GM21360 (cell line): ENCODE measurements around the gene SPDEF.

Source experiments
- ATAC-seq: cut with Tn5 transposase; IDR thresholded peaks from one replicate; pipeline ENCODE4 v1.9.1; 2021; ENCODE audit warnings: mild to moderate bottlenecking, moderate library complexity; ENCODE audit not compliant: unreplicated experiment

Gene SPDEF

DNA sequence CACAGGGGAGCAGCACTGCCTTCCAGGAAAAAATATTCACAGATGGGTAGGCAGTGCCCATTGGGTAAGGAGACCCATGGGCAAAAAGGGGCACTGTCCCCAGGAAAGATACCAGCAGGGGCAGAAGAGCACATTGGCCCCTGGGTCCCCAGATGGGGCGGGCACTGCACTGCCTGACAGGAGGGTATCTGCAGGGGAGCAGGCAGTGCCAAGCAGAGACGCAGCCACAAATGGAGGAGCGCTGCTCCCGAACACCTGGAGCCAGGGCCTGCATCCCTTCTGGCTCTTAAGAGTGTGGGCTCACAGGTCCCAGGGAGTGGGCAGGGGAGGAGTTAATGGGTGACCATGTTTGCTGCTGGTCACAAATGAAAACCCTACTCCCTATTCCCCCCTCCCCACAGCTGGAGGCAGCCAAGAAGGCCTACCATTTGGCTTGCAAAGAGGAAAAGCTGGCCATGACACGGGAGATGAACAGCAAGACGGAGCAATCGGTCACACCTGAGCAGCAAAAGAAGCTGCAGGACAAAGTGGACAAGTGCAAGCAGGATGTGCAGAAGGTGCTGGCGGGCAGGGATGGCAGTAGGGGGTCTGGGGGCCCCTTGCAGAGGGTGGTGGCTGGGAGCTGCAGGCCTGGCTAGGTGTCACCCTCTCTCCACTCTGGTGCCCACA, 27.0 kb downstream of the SPDEF start:
- ATAC-seq = no peak

DNA sequence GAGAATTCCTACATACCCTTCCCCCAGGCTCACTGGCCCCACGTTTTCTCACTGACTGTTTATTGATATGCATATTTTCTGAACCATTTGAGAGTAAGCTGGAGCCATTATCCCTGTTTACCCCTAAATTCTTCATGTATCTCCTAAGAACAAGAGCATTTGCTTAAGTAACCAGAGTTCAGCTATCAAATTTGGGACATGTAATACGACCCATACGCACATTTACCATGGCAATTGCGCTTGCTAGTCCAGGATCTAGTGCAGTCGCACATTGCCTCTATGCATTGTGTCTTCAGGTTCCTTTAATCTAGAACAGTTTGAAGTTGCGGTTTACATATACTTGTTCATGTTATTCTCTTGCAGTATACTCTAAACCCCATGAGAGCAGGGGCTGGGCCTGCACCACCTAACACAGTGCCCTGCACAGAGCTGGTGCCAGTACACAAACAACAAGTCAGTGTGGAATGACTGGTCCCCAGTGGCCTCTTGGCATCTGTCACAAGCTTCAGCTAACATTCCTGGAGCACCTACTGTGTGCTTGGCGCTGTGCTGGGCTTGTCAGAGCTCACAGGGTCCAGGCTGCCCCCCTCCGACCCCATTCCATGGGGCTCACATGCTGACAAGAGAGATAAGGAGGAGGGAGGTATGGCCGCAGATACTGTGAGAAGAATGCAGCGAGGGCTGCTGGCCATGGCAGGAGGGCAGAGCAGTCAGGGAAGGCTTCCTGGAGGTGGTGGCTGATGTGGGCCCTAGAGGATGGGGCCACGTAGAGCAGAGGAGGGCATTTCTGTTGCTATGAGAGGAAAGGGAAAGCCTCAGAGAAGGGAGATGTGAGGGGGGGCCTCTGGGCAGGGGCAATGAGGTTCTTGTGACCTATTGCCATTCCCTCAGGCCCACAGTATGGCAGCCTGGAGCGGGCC, 28.1 kb downstream of the SPDEF start:
- no peak for ATAC-seq

DNA sequence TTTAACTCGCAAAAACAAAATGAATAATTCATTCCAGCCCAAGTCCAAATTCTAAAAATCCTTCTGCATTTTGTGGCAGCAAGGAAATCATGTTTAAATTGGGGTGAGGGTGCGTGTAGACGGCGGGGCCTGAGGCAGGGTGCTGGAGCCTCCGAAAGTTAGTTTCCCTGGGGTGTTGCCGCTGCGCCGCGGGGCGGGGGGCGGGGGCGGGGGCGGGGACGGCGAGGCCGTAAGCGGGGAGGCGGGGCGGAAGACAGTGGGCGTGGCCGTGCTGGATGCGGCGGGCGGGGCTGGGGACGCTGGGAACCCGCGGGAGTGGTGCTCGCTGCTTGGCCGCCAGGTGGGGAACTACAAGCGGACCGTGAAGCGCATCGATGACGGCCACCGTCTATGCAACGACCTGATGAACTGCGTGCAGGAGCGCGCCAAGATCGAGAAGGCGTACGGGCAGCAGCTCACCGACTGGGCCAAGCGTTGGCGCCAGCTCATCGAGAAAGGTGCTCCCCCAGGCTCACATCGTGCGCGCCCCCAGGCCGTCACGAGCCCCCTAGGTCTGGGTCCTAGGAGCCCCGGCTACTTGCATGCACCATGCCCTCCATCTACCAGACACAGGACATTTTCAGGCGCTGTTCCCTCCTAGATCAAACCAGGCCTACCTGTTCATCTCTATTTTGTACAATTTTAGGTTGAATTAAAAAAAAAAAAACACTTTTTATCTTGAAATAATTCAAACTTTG, 29.0 kb downstream of the SPDEF start:
- ATAC-seq = peak; percentile 90

DNA sequence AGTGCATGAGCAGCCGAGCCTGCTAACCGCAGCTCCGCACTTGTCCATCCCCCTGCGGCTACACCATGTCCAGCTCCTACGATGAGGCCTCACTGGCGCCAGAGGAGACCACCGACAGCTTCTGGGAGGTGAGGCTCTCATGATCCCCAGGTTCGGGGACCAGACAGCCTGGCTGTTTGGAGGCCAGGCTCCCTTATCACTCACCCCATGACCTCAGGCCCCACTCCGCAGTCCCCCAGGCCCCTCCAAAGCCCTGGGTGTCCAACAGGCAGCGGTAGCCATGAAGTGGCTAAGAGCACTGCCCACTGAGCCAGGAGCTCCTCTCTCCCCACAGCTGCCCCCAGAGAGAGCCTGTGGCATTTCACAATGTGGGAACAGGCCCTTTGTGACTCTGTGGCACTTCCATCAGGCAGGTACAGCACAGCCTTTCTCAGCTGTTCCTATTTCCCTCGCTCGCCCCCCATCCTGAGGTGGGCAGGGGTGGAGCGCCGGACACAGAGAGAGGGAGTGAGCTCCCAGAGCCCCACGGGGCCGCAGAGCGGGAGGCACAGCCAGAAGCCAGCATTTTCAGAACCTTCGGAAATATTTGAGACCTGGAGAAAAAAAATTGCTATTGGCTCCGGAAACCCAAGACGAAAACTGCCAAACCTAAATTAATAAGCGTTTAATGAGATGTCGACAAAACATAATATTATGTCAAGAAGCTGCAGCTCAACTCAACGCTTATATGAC, 29.7 kb downstream of the SPDEF start:
- no peak for ATAC-seq

DNA sequence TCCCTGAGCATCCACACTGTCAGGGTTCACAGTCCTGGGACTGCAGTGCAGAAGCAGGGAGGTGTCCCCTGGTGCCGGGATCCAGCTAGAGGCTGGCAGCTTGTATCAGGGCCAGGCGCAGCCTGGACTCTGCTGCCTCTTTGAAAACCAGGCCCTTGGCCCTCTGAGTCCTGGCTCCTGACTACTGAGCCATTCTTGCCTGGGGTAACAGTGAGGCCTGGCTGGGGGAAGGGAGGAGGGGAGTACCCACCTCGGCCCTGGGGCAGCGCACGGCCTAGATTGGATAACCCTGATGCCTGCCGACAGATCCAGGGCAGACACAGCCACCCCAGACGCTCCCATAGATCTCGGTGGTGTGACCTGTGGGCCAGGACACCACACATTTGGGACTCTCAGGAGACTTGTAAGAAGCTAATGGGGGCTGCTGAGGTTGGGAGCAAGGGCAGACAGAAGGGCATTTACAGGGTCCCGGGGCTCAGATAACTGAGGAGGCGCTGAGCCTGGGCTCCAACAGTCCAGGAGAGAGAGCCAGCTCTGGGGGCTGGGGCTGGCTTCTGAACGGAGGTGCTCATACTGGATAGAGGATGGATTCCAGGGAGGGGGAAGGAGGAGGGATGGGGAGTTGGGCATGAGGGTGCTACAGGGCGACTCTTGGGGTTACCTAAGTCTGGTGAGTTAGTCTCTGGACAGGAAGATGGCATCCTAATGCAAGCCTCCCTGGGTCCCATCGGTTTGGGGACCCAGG, 30.5 kb downstream of the SPDEF start:
- no peak for ATAC-seq

DNA sequence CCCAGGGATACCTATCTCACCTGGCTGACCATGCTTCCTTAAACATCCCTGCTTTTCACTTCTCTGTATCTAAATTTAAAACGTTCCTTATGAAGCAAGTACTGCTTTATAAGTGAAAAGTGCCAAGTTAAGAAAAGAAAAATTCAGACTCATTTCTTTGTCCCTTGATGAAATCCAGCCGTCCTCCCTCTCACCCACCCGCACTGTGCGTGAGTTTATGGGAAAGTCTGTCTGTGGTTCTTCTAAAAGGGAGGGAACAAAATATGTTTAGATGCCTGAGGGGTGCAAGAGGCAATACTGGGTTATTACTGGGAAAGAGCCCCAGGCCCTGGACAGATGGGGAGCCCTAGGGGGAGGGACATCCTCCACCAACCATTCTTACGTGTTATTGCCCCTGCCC, 31.2 kb downstream of the SPDEF start:
- no peak for ATAC-seq

DNA sequence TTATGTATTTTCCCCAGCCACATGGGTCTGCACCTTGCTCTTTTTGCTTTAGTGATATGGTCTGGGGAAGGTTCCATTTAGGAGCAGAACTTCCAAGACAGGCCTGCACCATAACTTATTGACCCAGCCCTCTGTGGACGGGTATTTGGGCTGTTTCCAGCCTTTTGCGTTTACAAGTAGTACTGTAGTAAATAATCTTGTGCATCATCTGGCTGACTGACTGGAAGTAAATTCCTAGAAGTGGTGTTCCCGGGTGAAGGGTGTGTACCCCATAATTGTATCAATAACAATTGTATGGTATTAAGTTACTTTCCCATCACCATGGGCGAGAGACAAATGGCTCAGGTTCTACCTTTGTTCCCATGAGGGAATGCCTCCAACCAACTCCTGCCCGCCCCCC, 31.6 kb downstream of the SPDEF start:
- no peak for ATAC-seq

DNA sequence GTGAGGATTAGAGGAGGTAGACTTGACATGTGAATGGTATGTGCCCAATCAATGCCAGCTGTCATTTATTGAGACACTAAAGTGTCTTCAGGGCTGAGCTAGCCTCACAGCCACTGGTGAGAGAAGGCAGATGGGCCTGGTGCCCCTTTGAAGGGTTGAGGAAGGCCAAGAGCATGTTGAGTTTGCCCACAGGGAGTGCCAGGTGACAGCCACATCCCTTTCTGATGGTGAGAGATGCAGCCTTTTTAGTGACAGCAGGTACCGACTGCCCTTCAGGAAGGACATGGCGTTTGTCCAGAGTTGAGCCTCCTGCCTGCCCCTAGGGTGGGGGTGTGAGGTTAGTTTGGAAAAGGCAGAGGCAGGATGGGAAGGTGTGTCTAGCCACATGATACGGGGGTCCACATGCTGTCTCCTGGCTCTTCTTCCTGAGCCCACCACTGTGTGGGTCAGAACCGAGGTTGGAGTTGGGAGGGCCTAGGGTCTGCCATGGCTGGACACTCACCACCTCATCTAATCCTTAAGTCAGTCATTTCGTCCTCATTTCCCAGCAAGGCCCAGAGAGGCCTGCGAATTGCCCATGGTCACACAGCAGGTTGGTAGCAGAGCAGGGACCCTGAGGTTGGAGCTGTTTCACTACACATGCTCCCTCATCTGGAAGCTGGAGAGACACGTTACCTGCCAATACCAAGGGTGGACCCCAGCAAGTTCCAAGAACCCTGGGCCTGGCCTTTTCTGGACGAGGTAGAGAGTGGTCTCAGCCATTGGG, 32.5 kb downstream of the SPDEF start:
- ATAC-seq = no peak

DNA sequence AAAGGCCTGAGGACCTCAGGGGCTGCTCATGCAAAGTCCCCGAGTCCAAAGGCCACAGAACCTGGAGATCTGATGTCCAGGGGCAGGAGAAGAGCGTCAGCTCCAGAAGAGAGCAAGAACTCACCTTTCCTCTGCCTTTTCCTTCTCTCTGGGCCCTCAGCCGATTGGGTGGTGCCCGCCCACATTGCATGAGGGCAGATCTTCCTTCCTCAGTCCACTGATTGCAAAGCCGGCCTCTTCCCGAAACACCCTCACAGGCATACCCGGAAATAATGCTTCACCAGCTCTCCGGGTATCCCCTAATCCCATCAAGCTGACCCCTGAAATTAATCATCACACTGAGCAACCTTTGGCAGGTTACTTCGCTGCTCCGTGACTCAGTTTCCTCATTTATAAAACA, 33.4 kb downstream of the SPDEF start:
- ATAC-seq = no peak

DNA sequence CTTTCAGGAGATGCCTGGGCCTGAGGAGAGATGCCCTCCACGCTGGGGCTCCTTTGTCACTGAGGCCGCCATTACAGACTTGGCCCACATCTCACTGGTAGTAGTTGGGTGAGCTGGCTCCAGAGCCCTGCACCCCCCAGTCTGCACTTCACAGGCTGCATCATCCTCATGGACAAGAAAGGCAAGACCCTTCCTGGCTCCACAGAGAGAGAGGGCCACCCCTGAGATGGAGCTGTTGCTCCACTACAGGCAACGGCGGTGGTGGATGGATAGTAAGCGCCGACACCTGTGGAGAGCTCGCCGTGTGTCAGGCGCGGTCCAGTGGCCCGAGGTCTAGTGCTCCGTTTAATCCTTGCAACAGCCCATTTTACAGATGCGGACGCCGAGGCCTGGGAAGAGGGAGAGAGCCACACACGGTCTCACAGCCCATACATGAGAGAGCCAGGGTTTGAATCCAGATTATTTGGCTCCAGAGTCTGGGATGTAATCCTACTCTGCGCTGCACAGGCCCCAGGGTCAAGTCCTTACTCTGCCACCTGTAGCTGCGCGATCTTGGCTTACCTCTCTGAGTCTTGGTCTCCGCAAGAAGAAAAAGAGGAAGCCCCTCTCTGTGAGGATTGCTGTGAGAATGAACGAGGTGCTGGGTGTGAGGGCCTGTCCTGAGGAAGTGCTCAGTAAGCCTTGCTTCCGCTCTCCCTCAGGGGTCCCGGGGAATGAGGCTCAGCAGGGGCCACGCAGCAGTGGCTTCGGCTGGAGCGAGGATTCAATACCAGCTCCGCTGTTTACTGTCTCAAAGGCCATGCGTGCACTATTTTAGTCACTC, 34.5 kb downstream of the SPDEF start:
- no peak for ATAC-seq

DNA sequence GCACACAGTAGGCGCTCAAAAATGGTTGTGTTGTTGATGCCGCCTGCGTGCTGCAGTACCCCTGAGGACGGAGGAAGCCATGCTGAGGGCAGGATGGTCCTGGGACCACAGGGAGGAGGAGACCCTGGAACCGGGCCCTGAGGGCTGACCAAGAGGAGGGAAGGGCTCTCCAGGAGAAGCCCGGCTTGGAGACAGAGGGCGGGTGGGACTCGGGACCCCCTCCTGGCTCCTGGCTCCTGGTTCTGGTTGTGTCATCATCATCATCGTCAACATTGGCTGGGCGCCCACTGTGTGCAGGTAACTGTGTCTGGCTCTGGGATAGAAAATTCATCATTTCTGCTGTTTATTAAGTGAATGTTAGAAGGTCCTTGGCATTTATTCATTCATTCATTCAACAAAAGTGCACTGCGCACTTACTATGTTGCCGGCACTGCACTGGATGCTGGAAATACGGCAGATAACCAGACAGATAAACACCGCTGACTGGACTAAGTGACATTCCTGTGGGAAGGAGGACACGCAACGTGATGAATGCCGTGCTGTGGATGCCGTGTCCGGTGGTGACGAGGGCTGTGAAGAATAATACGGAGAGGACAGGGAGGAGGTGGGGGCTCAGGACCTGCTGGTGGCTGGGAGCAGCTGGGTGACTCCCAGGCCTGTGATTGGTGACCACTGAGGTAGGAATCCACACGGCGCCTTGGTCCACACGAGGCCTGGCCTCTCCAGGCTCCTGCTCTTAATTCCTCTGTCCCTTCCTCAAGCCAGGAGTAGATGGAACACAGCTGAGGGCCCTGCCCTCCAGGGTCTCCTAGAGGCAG, 35.3 kb downstream of the SPDEF start:
- no peak for ATAC-seq

DNA sequence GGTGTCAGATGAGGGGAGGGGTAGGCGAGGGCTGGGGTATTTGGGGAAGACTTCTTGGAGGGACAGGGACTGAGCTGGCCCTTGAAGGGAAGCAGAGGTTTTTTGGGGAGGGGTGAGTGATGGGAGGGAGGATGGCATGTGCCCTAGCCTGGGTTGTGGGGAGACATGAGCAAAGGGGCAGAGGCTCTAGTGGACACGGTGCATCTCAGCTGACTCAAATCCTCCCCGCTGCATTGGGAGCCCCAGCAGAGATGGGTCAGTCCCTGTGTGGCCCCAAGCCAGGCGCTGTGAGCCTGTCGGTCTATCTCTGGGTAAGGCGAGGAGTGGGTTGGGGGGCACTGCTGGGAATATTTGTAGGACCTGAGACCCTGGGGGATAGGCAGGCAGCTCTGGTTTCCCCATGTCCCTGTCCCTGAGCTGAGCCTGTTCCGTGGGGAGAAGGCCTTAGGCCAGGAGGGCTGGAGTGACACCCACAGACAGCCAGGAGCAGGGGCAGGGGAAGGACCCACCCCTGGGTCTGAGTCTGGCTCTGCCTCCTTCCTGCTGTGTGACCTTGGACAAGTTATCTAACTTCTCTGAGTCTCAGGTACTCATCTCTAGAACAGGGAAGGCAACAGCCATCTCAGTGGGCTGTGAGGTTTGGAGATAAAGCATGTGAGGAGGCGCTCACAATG, 36.0 kb downstream of the SPDEF start:
- ATAC-seq = no peak

DNA sequence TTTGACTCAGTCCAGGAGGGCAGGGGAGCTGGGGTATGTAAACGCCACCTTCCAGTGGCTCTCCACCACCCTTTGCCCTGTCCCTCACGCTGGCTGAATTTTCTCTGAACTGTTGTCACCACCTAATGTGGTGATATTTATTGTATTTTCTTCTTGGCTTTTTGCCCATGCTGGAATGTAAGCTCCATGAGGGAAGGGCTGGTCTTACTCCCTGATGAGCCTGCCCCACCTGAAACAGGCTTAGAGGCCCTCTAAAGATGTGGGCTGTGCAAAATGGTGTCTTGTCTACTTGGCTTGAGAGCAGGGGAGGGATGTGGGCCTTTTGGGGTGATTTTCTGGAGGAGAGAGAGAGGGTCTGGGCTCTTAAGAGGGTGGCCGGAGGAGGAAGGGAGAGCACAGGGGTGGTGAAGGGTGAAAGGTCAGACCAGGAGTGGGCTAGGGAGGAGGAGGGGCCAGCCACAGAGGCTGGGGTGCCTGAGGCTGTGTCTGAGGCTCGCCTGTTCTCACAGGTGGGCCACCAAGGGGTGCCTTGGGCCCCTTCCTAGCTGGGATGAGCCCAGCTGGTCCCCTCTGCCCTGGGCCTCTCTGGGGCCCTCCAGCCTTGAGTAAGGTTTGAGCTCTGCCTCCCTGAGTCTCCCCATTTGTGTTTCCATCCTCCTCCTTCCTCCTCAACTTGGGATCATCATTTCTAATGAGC, 37.3 kb downstream of the SPDEF start:
- ATAC-seq = no peak

DNA sequence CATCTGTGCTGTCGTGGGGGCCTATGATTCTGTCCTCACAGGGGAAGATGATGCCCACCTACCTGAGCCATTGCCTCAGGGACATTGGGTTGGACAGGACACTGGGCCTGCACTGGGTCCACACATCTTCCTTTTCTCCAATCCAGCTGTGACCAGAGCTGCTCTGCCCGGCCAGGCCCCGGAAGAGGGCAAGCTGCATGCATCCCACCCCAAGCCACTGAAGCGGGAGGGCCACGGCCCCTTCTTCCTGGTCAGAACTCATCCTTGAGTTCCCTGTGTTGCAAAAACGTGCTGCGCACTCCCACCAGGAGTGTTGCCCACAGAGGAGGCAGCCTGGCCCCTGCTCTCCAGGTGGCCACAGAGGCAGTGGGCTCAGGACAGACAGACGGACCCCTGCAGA, 38.2 kb downstream of the SPDEF start:
- no peak for ATAC-seq

DNA sequence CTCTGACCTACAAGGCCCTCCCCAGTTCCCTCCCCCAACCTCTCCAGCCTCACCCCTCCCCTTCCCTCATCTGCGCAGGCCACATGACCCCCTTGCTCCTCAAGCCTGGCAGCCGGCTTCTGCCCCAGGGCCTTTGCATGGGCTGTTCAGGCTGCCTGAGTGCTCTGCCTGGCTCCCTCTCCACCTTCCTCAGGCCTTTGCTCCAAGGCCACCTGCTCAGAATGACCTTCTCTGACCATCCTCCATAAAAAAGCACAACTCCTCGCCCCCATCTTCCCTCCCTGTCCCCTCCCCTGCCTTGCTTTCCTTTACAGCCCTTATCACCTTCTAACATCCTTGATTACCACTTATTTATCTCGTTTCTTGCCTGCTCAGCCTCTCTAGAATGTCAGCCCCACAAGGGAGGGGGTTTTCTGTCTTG, 38.7 kb downstream of the SPDEF start:
- ATAC-seq = no peak

DNA sequence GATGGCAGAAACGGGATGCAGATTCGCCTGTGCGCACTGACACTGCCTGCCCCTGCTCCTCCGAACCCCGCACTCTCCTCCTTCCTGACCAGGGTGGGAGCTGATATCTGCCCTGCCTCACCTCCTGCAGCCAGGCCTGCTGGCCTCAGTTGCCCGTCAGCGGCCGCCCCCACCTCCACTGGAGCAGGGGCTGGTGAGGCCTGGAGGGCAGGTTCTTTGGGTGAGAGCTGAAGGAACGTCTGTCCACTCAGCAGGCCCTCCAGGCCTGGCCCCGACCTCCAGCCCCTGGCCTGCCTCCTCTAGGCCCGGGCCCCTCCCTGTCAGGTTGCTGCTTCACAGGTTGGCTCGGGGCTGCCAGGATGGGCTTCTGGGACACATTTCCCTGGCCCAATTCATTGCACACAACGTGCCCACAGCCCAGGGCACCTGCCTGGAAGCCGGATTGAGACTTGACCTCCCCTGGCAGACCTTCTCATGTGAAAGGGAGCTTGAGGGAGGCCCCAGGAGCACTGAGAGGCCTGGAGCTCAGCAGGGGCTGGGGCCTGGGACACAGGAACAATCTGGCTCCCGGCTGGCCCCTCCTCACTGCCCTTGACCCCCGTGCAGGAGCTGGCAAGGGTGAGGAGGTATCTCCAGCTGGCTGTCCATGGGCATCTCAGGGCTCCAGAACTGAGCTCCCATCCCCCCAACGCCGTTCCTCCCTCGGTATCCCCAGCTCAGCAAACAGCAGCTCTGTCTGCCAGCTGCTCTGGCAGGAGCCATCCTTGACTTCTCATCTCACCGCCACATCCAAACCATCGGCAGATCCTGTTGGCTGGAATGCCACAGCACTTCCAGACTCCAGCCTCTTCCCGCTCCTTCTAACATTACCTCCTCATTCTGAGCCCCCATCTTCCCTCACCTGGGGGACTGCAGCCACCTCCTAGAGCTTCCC, 39.5 kb downstream of the SPDEF start:
- no peak for ATAC-seq
